ENCODE results near the gene TTBK2.

GRCh38 chr15:42772144-42772543 lies 148.4 kb downstream of the TTBK2 start:
- no peak for TF ChIP-seq POLR2A (IDR thresholded peaks at IDR 0.05; ENCODE audit: low read length)
- TF ChIP-seq GATA1 (IDR thresholded peaks at IDR 0.05; ENCODE audit: low read depth, low read length) = no peak
